Measurements from ENCODE around the gene DPYD. TPM values are rescaled to one million over a fixed set of nuclear protein-coding genes. Genes with fewer than 3 reads are reported as not detected.

DPYD gene
- total and polyA plus RNA-seq, 9 of the 15 experiments (the other 6 are each of a cell fraction or from before 2014, with no cell fraction given) = 0.03 to 0.25 (median 0.08) TPM; not detected in 2

GRCh38 chr1:97636941-97637340, 283.9 kb downstream of the DPYD start:
- no peaks in the 10 kb centered on the region for H3K9me3 ChIP-seq (replicated peaks; ENCODE audit: control insufficient read depth, insufficient read depth, low read depth, low read length)
- ChIA-PET CTCF (ENCODE audit: low intra/inter-chr PET ratio) (no interaction called here), POLR2A (no interaction called here)
- DNase-seq (ENCODE audit: extremely low read depth in 1 of 4, low spot score in 3 of 4) (no peak), FAIRE-seq (no peak), ATAC-seq (no peak)
- BruUV-seq (replicated peaks) = no TSS peak
- H3K79me2 ChIP-seq (ENCODE audit: control insufficient read depth, insufficient read depth, low read length) = no peaks in the 10 kb centered on the region
- no peaks in the 10 kb centered on the region for H3K27me3 ChIP-seq (ENCODE audit: control insufficient read depth in 2 of 2, insufficient read depth in 2 of 2, low read length in 2 of 2)
- TF ChIP-seq TOE1 (IDR thresholded peaks at IDR 0.05; ENCODE audit: borderline replicate concordance) (no peak), TOE1 (CRISPR knock-in tag; IDR thresholded peaks at IDR 0.05; ENCODE audit: borderline replicate concordance, low read depth) (no peak), PPARD (CRISPR knock-in tag; IDR thresholded peaks at IDR 0.05) (no peak), ZNF324 (CRISPR knock-in tag; IDR thresholded peaks at IDR 0.05) (no peak), ZBTB26 (CRISPR knock-in tag; IDR thresholded peaks at IDR 0.05) (no peak), RBM22 (IDR thresholded peaks at IDR 0.05; ENCODE audit: low read depth, low read length, poor library complexity, severe bottlenecking) (no peak), CREB1 (IDR thresholded peaks at IDR 0.05) (no peak), CREB1 (CRISPR knock-in tag; IDR thresholded peaks at IDR 0.05) (no peak)
- H3K27ac ChIP-seq (ENCODE audit: extremely low read depth, low read depth, low read length) = no peak overlapping the region
- no peak overlapping the region for H3K4me2 ChIP-seq (ENCODE audit: insufficient read depth, low read length)
- H3K4me1 ChIP-seq (replicated peaks in 1 of 2; ENCODE audit: control insufficient read depth in 2 of 2, insufficient read depth in 2 of 2, low read length in 2 of 2) = no peaks in the 10 kb centered on the region
- no peaks in the 10 kb centered on the region for H4K20me1 ChIP-seq (replicated peaks; ENCODE audit: control insufficient read depth, insufficient read depth, low read length)
- H3K36me3 ChIP-seq (ENCODE audit: control insufficient read depth, insufficient read depth, low read length) = no peaks in the 10 kb centered on the region
- in situ Hi-C loops (cut with MboI) = no loop called here
- H3K9me1 ChIP-seq (ENCODE audit: control insufficient read depth, insufficient read depth, low read length) = no peaks in the 10 kb centered on the region
- H3K9ac ChIP-seq (ENCODE audit: insufficient read depth in 1 of 2, low read depth in 2 of 2, low read length in 2 of 2) = no peak overlapping the region
- no peak overlapping the region for H2AFZ ChIP-seq (ENCODE audit: low read depth, low read length)
- intact Hi-C loops (cut with micrococcal nuclease) = no loop called here
- no peak overlapping the region for H3K4me3 ChIP-seq
